ENCODE measurements around the gene GRIN3B. TPM values are rescaled to one million over a fixed set of nuclear protein-coding genes. Genes with fewer than 3 reads are reported as not detected.

GRIN3B gene
- total and polyA plus RNA-seq, 9 of the 15 experiments (the other 6 are each of a cell fraction or from before 2014, with no cell fraction given): 0.06 to 0.95 (median 0.19) TPM; not detected in 6

DNA sequence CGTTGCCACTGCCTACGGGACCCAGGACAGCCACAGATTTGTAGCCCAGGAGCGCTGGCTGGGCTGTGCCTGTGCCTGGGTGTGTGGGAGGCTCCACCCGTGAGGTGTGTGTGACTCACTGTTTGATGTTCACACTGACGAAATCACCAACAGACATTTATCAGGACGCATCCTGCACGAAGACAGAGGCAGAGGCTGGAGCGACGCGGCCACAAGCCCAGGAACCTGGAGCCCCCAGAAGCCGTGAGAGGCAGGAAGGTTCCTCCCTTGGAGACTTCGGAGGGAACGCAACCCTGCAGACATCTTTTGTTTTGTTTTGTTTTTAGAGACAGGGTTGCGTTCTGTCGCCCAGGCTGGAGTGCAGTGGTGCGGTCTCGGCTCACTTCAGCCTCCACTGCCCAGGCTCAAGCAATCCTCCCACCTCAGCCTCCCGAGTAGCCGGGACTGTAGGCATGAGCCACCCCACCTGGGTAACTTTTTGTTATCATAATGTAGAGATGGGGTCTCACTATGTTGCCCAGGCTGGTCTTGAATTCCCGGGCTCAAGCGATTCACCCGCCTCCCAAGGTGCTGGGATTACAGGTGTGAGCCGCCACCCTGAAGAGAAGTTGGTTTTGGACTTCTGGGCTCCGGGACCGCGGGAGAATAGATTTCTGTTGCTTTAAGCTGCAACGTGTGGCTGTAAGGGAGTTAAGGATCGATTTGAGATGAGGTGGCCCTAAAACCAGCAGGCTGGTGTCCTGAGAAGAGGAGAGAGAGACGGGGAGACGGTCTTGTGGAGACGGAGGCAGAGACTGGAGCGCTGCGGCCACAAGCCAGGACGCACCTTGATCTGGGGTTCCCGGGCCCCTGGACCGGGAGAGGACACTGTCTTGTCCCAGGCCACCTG is 41.0 kb upstream of the GRIN3B start (continued):
- TF ChIP-seq, protein P1, sequence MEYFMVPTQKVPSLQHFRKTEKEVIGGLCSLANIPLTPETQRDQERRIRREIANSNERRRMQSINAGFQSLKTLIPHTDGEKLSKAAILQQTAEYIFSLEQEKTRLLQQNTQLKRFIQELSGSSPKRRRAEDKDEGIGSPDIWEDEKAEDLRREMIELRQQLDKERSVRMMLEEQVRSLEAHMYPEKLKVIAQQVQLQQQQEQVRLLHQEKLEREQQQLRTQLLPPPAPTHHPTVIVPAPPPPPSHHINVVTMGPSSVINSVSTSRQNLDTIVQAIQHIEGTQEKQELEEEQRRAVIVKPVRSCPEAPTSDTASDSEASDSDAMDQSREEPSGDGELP (CRISPR knock-in tag; IDR thresholded peaks at IDR 0.05; ENCODE audit: borderline replicate concordance): peak; percentile 76
- TF ChIP-seq FOXJ3 (CRISPR knock-in tag; IDR thresholded peaks at IDR 0.05) (no peak), CXXC5 (CRISPR knock-in tag; IDR thresholded peaks at IDR 0.05) (peak; percentile 84), ZNF717 (CRISPR knock-in tag; IDR thresholded peaks at IDR 0.05) (no peak), ZNF124 (CRISPR knock-in tag; IDR thresholded peaks at IDR 0.05) (no peak), ZNF175 (CRISPR knock-in tag; IDR thresholded peaks at IDR 0.05; ENCODE audit: low read depth) (no peak), NR4A1 (CRISPR knock-in tag; IDR thresholded peaks at IDR 0.05) (0 out of 2 replicates have a peak, but pooled peaks have one; percentile 38), NR4A1 (tag; IDR thresholded peaks at IDR 0.05) (no peak), DMBX1 (CRISPR knock-in tag; IDR thresholded peaks at IDR 0.05; ENCODE audit: borderline replicate concordance) (0 out of 2 replicates have a peak, but pooled peaks have one; percentile 69), MTA1 (IDR thresholded peaks at IDR 0.05; ENCODE audit: borderline replicate concordance) (peak; percentile 51; the same call in 1 of the 2 replicates), CCNT2 (IDR thresholded peaks at IDR 0.05; ENCODE audit: borderline replicate concordance, extremely low read depth, insufficient read length, low read depth, low read length) (peak; percentile 54), HNRNPLL (IDR thresholded peaks at IDR 0.05; ENCODE audit: low read depth, low read length, poor library complexity, severe bottlenecking) (no peak), FOXK1 (CRISPR knock-in tag; IDR thresholded peaks at IDR 0.05; ENCODE audit: borderline replicate concordance) (no peak), NR2C1 (IDR thresholded peaks at IDR 0.05) (no peak), NR2C1 (tag; IDR thresholded peaks at IDR 0.05) (no peak), NRF1 (conservative IDR thresholded peaks at IDR 0.05 in 1 of 2, IDR thresholded peaks at IDR 0.05 in 1 of 2) (peak in 1 of 2 experiments; percentile 54; a peak in 2 of 4 replicates), MCM3 (IDR thresholded peaks at IDR 0.05) (no peak), RBM14 (IDR thresholded peaks at IDR 0.05; ENCODE audit: borderline replicate concordance, insufficient read depth, low read depth, low read length) (no peak), BRD4 (IDR thresholded peaks at IDR 0.05) (no peak), HNRNPUL1 (IDR thresholded peaks at IDR 0.05; ENCODE audit: low read length) (no peak), NCOR1 (IDR thresholded peaks at IDR 0.05) (peak; percentile 10; the same call in 1 of the 2 replicates), ZNF184 (CRISPR knock-in tag; IDR thresholded peaks at IDR 0.05) (no peak), RAD51 (IDR thresholded peaks at IDR 0.05; ENCODE audit: borderline replicate concordance, low read depth) (no peak)
- TF ChIP-seq, protein P2, sequence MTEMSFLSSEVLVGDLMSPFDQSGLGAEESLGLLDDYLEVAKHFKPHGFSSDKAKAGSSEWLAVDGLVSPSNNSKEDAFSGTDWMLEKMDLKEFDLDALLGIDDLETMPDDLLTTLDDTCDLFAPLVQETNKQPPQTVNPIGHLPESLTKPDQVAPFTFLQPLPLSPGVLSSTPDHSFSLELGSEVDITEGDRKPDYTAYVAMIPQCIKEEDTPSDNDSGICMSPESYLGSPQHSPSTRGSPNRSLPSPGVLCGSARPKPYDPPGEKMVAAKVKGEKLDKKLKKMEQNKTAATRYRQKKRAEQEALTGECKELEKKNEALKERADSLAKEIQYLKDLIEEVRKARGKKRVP (CRISPR knock-in tag; IDR thresholded peaks at IDR 0.05): peak; percentile 68
- TF ChIP-seq, protein P3, sequence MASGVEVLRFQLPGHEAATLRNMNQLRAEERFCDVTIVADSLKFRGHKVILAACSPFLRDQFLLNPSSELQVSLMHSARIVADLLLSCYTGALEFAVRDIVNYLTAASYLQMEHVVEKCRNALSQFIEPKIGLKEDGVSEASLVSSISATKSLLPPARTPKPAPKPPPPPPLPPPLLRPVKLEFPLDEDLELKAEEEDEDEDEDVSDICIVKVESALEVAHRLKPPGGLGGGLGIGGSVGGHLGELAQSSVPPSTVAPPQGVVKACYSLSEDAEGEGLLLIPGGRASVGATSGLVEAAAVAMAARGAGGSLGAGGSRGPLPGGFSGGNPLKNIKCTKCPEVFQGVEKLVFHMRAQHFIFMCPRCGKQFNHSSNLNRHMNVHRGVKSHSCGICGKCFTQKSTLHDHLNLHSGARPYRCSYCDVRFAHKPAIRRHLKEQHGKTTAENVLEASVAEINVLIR (CRISPR knock-in tag; IDR thresholded peaks at IDR 0.05): peak; percentile 29; the same call in 1 of the 2 replicates
- TF ChIP-seq, protein P4, sequence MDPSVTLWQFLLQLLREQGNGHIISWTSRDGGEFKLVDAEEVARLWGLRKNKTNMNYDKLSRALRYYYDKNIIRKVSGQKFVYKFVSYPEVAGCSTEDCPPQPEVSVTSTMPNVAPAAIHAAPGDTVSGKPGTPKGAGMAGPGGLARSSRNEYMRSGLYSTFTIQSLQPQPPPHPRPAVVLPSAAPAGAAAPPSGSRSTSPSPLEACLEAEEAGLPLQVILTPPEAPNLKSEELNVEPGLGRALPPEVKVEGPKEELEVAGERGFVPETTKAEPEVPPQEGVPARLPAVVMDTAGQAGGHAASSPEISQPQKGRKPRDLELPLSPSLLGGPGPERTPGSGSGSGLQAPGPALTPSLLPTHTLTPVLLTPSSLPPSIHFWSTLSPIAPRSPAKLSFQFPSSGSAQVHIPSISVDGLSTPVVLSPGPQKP (CRISPR knock-in tag; IDR thresholded peaks at IDR 0.05): no peak

Measured in K562 (cell line).